ENCODE results near the gene SSBP3.

The SSBP3 gene

DNA sequence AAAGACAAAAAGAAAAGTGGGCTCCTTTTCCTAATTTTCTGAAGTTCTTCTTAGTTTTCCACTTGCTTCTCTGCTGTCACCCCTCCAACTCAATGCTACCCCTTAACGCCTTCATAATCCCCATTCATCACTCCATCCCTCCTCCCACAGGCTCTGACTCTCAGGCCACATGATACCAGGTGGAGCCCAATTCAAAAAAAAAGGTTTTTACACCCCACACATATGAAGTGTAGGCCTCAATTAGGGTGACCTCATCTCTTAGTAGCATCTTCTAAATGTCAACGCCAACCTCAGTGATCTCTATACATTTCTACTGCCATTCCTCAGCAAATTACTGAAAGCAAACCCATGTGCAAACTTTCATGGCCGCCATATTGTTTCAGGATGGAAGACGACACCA lies 6.4 kb downstream of the SSBP3 start:
- no peak for DNase-seq (ENCODE audit: low read depth)
- TF ChIP-seq, protein P1, sequence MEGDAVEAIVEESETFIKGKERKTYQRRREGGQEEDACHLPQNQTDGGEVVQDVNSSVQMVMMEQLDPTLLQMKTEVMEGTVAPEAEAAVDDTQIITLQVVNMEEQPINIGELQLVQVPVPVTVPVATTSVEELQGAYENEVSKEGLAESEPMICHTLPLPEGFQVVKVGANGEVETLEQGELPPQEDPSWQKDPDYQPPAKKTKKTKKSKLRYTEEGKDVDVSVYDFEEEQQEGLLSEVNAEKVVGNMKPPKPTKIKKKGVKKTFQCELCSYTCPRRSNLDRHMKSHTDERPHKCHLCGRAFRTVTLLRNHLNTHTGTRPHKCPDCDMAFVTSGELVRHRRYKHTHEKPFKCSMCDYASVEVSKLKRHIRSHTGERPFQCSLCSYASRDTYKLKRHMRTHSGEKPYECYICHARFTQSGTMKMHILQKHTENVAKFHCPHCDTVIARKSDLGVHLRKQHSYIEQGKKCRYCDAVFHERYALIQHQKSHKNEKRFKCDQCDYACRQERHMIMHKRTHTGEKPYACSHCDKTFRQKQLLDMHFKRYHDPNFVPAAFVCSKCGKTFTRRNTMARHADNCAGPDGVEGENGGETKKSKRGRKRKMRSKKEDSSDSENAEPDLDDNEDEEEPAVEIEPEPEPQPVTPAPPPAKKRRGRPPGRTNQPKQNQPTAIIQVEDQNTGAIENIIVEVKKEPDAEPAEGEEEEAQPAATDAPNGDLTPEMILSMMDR (conservative IDR thresholded peaks at IDR 0.05; ENCODE audit: low read depth, low read length): no peak

DNA sequence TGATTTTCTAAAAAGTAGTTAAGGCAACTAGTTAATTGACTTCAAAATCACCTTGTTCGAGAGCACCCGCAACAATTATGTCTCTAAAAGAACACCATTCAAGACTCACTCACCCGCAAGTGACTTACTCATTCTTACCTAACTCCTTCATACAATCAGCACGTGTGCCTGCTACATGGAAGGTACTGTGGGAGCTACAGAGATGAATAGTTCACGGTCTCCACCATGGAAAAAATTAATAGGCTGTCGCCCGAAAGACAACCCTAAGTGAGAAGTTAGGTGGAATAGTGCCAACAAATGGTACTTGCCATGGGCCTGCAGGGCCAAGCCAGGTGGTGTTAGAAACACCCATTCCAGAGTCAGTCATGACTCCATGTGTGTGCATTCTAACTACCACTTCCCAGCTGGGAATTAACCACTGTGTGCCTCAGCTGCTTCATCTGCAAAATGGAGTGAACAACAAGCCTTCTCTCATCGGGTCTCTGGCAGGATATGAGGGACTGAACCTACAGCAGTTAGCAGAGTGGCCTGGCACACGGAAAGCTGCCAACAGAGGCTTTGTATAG lies 7.1 kb downstream of the SSBP3 start:
- no peak overlapping the region for H3K4me3 ChIP-seq (ENCODE audit: low read depth, low read length)
- TF ChIP-seq, protein P1 (conservative IDR thresholded peaks at IDR 0.05; ENCODE audit: low read depth, low read length): no peak

More for the DNA sequence above, 6.4 kb downstream of the SSBP3 start:
- H3K4me3 ChIP-seq (ENCODE audit: low read depth, low read length): no peak overlapping the region

DNA sequence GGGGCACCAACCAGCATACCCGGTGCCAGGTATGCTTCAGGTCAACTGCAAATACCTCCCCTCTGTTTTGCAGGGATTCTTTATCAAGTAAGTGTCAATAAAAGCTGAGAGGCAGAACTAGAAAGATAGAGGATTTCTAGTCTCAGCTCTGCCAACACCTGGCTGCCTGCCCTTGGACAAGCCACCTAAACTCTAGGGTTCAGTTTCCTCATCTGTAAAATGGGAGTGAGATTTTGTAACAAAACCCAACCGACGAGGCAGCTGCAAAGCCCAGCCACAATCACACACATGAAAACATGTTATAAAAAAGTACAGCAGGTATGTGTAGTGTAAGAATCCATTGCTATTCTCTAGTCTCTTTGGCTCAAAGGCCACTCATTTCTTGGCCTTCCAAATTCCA lies 8.2 kb downstream of the SSBP3 start:
- TF ChIP-seq, protein P1 (conservative IDR thresholded peaks at IDR 0.05; ENCODE audit: low read depth, low read length): no peak
- DNase-seq (ENCODE audit: low read depth): no peak
- H3K4me3 ChIP-seq (ENCODE audit: low read depth, low read length): no peak overlapping the region

More for the DNA sequence above, 7.1 kb downstream of the SSBP3 start:
- no peak for DNase-seq (ENCODE audit: low read depth)

DNA sequence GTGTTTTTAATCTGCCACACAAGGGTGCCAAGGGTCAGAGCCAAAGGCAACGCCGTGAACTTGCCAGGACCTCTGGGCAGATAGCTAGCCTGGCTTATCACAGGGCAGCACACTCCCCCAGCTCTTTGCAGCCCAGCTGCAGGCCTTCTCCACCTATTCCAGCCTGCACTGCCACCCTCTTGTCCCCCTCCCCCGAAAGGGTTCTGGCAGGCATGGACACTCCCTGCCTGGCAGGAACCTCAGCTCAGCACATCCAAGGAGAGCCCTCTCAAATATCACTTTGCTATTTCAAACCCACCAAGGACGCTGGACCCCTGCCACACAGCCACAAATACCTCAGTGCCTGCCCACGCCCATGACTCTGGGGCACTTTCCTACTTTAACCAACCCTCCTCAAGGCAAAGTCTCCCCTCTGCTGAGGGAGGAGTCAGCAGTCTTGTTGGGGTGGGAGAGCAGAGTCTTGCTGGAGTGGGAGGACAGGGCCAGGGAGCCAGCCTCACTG lies 9.1 kb downstream of the SSBP3 start:
- TF ChIP-seq, protein P1 (conservative IDR thresholded peaks at IDR 0.05; ENCODE audit: low read depth, low read length): no peak
- no peak overlapping the region for H3K4me3 ChIP-seq (ENCODE audit: low read depth, low read length)
- DNase-seq (ENCODE audit: low read depth): no peak

DNA sequence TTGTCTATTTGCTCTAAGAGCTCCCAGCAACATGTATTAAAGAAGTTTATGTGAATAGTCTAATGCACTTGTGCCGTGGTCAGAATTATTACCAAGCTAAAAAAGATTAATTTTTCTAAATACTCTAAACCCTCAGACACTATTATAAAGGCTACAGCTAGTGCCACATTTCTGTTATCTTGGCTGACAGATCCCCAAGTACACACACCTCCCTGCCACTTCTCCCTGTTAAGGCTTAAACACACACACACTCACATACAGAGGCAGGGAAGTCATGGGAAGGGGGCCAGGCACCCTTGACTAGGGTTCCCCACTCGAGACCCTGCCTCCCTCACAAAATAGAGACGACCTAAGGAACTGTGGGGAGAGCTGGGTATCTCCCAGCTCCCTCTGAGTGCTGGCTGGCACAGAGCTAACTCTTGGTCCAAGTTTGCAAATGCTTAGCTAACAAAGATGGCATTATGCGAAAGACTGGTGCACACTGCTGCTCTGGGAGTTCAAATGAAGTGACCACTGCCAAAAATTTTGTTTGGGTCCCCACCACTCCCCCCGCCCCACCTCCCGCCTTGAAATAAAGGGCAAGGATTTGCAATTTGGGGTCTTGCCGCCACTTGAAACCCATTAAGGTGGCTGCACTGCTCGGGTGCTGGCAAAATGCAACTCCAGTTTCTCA lies 9.8 kb downstream of the SSBP3 start:
- no peak for DNase-seq (ENCODE audit: low read depth)
- TF ChIP-seq, protein P1 (conservative IDR thresholded peaks at IDR 0.05; ENCODE audit: low read depth, low read length): no peak
- no peak overlapping the region for H3K4me3 ChIP-seq (ENCODE audit: low read depth, low read length)

- no peak for DNase-seq (ENCODE audit: low read depth)
- TF ChIP-seq, protein P1 (conservative IDR thresholded peaks at IDR 0.05; ENCODE audit: low read depth, low read length): no peak
- no peak overlapping the region for H3K4me3 ChIP-seq (ENCODE audit: low read depth, low read length)
These were observed 10.8 kb downstream of the SSBP3 start for GRCh38 chr1:54395281-54395934.
